ENCODE measurements around the gene RRAD. TPM values are rescaled to one million over a fixed set of nuclear protein-coding genes. Genes with fewer than 3 reads are reported as not detected.

RRAD gene
- total RNA-seq, 1 experiment from 2014 or later, result 0.19 TPM

GRCh38 chr16:66972983-66973382 is 47.6 kb upstream of the RRAD start:
- peak overlapping the region; percentile 60 for H3K27ac ChIP-seq (ENCODE audit: low read depth, low read length, poor library complexity, severe bottlenecking)
- POLR2A ChIA-PET (ENCODE audit: low non-redundant PET), result no interaction called here

GRCh38 chr16:66970775-66971720 is 45.7 kb upstream of the RRAD start:
- ChIA-PET POLR2A (ENCODE audit: low non-redundant PET) (interaction anchor here (0.5 kb wide), 1 partner anchor 124 kb away, joined by 8 read pairs; no protein-coding TSS in a partner anchor), CTCF (interaction anchor here (0.8 kb wide), 1 partner anchor 8 kb away, joined by 10 read pairs; no protein-coding TSS in a partner anchor)
- intact Hi-C loops (cut with micrococcal nuclease; ENCODE audit: unreplicated experiment), result no loop called here

More at GRCh38 chr16:66972983-66973382, 47.6 kb upstream of the RRAD start:
- Histone ChIP-seq H3K36me3 (ENCODE audit: insufficient read depth, low read length, poor library complexity, severe bottlenecking) (no peaks in the 10 kb centered on the region), H3K9me3 (ENCODE audit: low read depth, low read length, poor library complexity, severe bottlenecking) (no peaks in the 10 kb centered on the region), H3K4me1 (ENCODE audit: insufficient read depth, low read length, poor library complexity, severe bottlenecking) (no peaks in the 10 kb centered on the region), H3K27me3 (replicated peaks; ENCODE audit: insufficient read depth, low read depth, low read length, poor library complexity) (no peaks in the 10 kb centered on the region), H3K4me3 (ENCODE audit: low read depth, low read length, poor library complexity, severe bottlenecking) (no peak overlapping the region)
- intact Hi-C loops (cut with micrococcal nuclease; ENCODE audit: unreplicated experiment), result no loop called here
- CTCF ChIA-PET, result no interaction called here
- BruUV-seq (replicated peaks), result no TSS peak
- peak; percentile 69 for DNase-seq (ENCODE audit: low spot score)
- TF ChIP-seq EZH2 (IDR thresholded peaks at IDR 0.05; ENCODE audit: borderline replicate concordance, low read depth, low read length, poor library complexity, severe bottlenecking) (no peak), CTCF (conservative IDR thresholded peaks at IDR 0.05; ENCODE audit: low read depth, low read length) (no peak)

GRCh38 chr16:66968847-66969246 is 43.5 kb upstream of the RRAD start:
- intact Hi-C loops (cut with micrococcal nuclease; ENCODE audit: unreplicated experiment), result no loop called here
- no peaks in the 10 kb centered on the region for H3K27me3 ChIP-seq (replicated peaks; ENCODE audit: insufficient read depth, low read depth, low read length, poor library complexity)
- no peaks in the 10 kb centered on the region for H3K9me3 ChIP-seq (ENCODE audit: low read depth, low read length, poor library complexity, severe bottlenecking)
- BruUV-seq (replicated peaks), result no TSS peak
- no peaks in the 10 kb centered on the region for H3K4me1 ChIP-seq (ENCODE audit: insufficient read depth, low read length, poor library complexity, severe bottlenecking)
- no peak for TF ChIP-seq EZH2 (IDR thresholded peaks at IDR 0.05; ENCODE audit: borderline replicate concordance, low read depth, low read length, poor library complexity, severe bottlenecking)
- no peak for TF ChIP-seq CTCF (conservative IDR thresholded peaks at IDR 0.05; ENCODE audit: low read depth, low read length)
- POLR2A ChIA-PET (ENCODE audit: low non-redundant PET), result no interaction called here
- no peak overlapping the region for H3K4me3 ChIP-seq (ENCODE audit: low read depth, low read length, poor library complexity, severe bottlenecking)
- H3K27ac ChIP-seq (ENCODE audit: low read depth, low read length, poor library complexity, severe bottlenecking), result no peak overlapping the region
- CTCF ChIA-PET, result no interaction called here
- no peaks in the 10 kb centered on the region for H3K36me3 ChIP-seq (ENCODE audit: insufficient read depth, low read length, poor library complexity, severe bottlenecking)
- DNase-seq (ENCODE audit: low spot score), result no peak

More at GRCh38 chr16:66970775-66971720, 45.7 kb upstream of the RRAD start:
- BruUV-seq (replicated peaks), result no TSS peak
- no peaks in the 10 kb centered on the region for H3K9me3 ChIP-seq (ENCODE audit: low read depth, low read length, poor library complexity, severe bottlenecking)
- TF ChIP-seq CTCF (conservative IDR thresholded peaks at IDR 0.05; ENCODE audit: low read depth, low read length) (no peak), EZH2 (IDR thresholded peaks at IDR 0.05; ENCODE audit: borderline replicate concordance, low read depth, low read length, poor library complexity, severe bottlenecking) (no peak)
- H3K36me3 ChIP-seq (ENCODE audit: insufficient read depth, low read length, poor library complexity, severe bottlenecking), result no peaks in the 10 kb centered on the region
- H3K4me1 ChIP-seq (ENCODE audit: insufficient read depth, low read length, poor library complexity, severe bottlenecking), result no peaks in the 10 kb centered on the region
- no peak overlapping the region for H3K27ac ChIP-seq (ENCODE audit: low read depth, low read length, poor library complexity, severe bottlenecking)
- no peaks in the 10 kb centered on the region for H3K27me3 ChIP-seq (replicated peaks; ENCODE audit: insufficient read depth, low read depth, low read length, poor library complexity)
- no peak for DNase-seq (ENCODE audit: low spot score)
- H3K4me3 ChIP-seq (ENCODE audit: low read depth, low read length, poor library complexity, severe bottlenecking), result no peak overlapping the region
